ENCODE results near the gene ZNHIT3.

DNA sequence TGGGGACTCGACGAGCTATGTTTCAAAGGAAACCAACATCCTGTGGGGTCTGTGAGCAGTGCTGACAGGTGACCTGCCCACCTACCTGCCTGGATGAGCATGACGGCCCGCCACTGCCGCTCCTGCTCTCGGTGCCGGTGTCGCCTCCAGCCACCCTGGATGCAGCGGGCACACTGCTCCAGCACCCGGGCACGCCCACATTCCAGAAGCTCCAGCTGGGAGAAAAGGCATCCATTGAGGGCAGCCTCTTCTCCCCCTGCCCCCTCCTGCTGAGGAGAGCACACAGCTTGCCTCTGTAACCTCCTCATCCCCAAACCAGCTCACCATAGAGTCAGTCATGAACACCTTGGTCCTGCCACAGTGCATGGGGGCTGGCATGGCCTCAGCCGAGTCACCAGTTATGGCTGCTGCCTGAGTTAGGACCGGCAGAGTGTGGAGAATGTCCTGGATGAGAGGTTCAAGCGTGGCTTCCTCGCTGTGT is 14.3 kb downstream of the ZNHIT3 start:
- TF ChIP-seq ELF4 (IDR thresholded peaks at IDR 0.05) (no peak), FOXM1 (IDR thresholded peaks at IDR 0.05; ENCODE audit: borderline replicate concordance) (no peak), FOXA1 (IDR thresholded peaks at IDR 0.05) (no peak), LEF1 (IDR thresholded peaks at IDR 0.05; ENCODE audit: borderline replicate concordance) (no peak), BHLHE40 (IDR thresholded peaks at IDR 0.05; ENCODE audit: borderline replicate concordance) (no peak), ZNF384 (IDR thresholded peaks at IDR 0.05) (no peak), ARNT (IDR thresholded peaks at IDR 0.05) (no peak), SUZ12 (IDR thresholded peaks at IDR 0.05) (no peak), HDGF (IDR thresholded peaks at IDR 0.05; ENCODE audit: borderline replicate concordance) (no peak)
- TF ChIP-seq, protein P1, sequence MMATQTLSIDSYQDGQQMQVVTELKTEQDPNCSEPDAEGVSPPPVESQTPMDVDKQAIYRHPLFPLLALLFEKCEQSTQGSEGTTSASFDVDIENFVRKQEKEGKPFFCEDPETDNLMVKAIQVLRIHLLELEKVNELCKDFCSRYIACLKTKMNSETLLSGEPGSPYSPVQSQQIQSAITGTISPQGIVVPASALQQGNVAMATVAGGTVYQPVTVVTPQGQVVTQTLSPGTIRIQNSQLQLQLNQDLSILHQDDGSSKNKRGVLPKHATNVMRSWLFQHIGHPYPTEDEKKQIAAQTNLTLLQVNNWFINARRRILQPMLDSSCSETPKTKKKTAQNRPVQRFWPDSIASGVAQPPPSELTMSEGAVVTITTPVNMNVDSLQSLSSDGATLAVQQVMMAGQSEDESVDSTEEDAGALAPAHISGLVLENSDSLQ (IDR thresholded peaks at IDR 0.05): no peak
